CD4-positive, alpha-beta T cell treated with Interleukin-21 for 1 hour (primary cell): Measurements from ENCODE around the gene TMEM30B.

ENCODE experiments used
- DNase-seq: peaks from one replicate; pipeline ENCODE4 v3.0.0-alpha.2; 2020

Gene TMEM30B

DNA sequence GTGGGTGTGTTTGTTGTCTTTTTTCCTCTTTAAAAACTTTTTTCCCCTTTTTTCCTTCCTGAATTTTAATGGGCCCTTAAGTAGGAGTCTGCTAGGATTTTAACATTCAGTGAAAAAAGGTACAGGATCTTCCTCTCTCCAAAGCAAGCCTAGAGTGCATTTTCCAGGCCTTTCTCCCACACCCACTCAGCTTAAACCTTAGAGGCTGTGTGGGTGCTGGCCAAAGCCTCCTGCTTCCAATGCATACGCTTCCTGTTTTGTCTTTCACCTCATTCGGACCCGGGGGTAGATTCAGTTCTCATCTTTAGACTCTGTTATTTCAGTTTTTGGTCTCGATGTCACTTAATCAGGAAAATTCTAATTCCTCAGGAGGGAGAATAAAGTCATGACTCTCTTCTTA is 51.2 kb downstream of the TMEM30B start:
- no peak for DNase-seq

DNA sequence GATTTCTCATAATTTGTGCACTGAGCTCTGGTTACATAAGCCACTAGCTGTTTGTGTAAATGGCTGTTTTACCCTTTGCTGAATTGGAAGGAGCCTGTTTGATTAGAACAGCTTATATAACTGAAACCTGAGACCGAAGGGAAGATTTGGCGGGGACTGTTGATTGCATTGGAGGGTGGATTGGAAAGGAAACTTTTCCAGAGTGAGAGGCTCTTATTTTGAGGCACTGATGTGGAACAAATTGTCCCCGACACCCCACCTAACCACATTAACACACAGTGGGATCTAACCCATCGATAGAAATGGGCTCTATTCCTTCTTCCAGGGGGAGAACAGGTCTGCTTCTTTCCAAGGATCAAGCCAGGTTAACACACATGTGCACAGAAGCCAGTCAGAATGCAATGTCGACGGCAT is 51.7 kb downstream of the TMEM30B start:
- no peak for DNase-seq

DNA sequence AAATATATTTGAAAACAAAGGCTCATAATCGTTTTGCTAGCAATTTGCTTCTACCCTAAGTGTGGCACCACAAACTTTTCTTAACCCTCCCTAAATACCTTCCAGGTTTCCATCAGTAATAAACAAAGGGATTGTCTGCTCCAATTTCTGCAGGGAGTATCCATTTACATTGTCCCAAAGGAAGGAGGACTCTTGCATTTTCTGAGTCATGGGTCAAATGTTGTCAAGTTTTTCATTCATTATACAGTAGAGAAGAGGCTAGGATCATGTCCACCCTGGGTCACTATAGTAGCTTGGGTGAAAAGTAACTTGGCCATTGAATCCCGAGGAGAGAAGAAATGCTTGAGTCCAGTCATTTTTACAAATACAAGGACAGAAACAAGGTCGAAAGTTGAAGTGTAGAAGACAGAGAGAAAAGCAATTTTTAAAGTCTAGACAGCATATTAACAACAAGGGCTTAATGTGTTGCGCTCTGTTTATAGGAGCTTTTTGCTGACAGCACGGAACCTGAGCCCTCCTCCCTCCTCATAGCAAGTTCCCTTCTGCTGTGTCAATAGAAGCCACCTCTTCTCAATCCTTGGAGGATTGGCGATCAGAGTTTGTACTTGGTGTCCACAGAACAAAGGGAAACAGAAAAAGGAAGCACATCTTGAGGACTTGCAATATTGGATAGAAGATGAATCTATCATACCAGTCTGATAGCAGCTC is 53.1 kb downstream of the TMEM30B start:
- no peak for DNase-seq
